Measurements from ENCODE around the gene LRRC26.

LRRC26 gene

GRCh38 chr9:137166380-137167229 lies 3.2 kb downstream of the LRRC26 start:
- DNase-seq = no peak

GRCh38 chr9:137165250-137165836 lies 4.5 kb downstream of the LRRC26 start:
- no peak for DNase-seq

DNA sequence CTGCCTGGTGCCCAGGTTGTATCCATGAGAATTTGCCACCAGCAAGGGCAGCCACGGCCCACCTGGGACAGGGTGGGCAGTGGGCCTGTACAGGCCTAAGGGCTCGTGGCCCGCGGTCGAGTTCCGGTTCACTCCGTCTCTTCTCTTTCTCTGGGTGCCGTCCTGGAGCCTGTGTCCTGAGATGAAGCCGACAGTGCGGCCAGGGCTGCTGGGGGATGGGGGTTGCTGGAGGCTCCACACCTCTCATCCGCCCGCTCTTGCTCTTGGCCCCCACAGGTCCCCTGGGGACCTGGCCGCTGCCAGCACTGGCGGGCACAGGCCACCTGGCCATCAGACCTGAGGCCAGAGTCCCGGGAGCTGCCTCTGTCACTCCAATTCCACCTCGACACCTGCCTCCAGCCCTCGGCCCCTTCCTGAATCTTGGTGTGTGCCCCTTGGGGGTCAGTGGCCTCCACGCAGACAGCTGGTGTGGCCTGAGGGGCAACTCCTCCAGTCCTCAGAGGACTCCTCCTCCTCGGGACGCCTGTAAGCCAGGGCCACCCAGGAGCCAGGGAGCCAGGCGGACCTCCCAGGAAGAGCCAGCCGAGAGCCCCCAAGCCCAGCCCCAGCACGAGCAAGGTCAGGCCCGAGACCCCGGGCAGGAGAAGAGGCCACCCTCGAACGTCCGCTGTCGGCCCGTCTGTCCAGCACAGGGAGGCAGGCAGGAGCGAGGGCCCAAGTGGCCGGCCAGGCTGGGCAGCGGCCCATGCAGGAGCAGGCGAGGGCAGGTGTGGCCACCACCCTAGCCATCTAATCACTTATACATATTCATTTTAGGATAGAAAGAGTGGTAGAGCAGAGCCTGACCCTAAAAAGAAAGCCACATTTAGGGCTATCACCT lies 5.2 kb downstream of the LRRC26 start:
- DNase-seq = no peak

- no peak for DNase-seq
Measured at GRCh38 chr9:137163805-137164204, 6.0 kb downstream of the LRRC26 start.

DNA sequence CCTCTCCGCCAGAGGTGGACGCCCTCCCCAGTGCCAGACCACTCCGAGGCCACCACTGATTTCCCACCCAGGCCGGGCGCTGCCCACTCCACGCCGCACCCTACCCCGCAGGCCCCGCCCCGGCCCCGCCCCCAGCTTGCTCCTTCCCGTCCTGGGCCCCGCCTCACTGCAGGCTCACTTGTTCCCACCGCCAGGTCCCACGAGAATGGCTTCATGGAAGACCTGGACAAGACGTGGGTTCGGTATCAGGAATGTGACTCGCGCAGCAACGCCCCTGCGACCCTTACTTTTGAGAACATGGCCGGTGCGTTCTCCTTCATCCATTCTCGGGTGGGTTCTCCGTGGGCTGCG lies 6.5 kb downstream of the LRRC26 start:
- DNase-seq = no peak

DNA sequence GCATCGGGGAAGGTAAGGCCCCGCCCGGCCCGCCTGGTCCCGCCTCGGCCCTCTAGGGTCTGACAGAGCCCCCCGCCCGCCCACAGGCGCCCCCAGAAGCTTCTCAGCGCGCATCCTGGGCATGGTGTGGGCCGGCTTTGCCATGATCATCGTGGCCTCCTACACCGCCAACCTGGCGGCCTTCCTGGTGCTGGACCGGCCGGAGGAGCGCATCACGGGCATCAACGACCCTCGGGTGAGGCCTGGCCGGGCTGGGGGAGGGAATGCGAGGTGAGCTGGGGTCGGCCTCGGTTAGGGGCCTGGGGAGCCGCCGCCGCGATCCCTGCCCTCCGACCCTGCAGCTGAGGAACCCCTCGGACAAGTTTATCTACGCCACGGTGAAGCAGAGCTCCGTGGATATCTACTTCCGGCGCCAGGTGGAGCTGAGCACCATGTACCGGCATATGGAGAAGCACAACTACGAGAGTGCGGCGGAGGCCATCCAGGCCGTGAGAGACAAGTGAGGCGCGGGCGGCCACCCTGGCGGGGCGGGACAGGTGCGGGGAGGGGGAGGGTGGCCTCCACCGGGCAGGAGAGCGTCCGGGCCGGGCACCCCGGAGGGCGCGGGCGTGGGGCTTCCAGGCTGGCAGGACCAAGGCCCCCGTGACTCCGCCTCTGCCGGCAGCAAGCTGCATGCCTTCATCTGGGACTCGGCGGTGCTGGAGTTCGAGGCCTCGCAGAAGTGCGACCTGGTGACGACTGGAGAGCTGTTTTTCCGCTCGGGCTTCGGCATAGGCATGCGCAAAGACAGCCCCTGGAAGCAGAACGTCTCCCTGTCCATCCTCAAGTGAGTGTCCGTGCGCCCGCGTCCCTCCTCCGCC lies 7.1 kb downstream of the LRRC26 start:
- no peak for DNase-seq

DNA sequence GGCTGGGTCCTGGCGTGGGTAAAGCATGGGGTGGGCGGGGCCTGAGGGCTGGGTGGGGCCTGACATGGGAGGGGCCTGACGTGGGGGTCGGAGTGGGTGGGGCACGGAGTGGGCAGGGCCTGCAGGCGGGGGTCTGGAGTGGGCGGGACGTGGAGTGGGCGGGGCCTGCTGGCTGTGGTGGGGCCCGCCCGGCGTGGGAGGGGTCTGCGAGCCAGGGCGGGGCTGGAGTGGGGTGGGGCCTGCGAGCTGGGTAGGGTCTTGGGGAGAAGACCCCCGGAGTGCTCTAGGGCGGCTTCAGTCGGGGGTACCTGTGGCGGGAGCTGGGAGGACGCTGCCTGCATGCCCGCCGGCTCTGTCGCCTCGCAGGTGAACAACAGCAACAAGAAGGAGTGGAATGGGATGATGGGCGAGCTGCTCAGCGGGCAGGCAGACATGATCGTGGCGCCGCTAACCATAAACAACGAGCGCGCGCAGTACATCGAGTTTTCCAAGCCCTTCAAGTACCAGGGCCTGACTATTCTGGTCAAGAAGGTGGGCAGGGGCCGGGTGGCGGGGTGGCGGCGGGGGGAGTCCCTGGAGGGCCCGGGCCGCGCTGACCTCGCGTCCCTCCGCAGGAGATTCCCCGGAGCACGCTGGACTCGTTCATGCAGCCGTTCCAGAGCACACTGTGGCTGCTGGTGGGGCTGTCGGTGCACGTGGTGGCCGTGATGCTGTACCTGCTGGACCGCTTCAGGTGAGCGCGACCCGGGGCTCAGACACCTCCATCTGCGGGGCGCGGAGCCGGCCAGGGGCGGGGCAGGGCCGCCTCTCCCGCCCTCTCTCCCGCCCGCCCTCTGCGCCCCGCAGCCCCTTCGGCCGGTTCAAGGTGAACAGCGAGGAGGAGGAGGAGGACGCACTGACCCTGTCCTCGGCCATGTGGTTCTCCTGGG lies 8.0 kb downstream of the LRRC26 start:
- no peak for DNase-seq

GRCh38 chr9:137160716-137161557 lies 8.9 kb downstream of the LRRC26 start:
- DNase-seq = no peak

GRCh38 chr9:137160054-137160425 lies 9.8 kb downstream of the LRRC26 start:
- DNase-seq = no peak

- DNase-seq = no peak
Measured at GRCh38 chr9:137159105-137160053, 10.5 kb downstream of the LRRC26 start.

DNA sequence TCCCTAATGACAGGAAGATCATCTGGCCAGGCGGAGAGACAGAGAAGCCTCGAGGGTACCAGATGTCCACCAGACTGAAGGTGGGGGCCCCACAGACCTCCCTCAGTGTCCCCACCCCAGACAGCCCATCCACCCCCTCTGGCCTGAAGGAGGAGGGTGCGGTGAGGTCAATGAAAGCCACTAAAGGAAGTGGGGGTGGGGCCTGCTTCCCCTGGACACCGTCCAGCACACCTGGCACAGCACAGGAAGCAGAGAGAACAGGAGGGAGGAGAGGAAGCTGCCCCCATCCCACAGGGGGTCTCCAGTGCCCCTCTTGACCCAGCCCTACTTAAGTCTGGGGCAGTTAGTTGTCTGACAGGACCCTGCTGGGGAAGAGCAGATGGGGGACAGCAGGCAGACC lies 11.2 kb downstream of the LRRC26 start:
- no peak for DNase-seq

DNA sequence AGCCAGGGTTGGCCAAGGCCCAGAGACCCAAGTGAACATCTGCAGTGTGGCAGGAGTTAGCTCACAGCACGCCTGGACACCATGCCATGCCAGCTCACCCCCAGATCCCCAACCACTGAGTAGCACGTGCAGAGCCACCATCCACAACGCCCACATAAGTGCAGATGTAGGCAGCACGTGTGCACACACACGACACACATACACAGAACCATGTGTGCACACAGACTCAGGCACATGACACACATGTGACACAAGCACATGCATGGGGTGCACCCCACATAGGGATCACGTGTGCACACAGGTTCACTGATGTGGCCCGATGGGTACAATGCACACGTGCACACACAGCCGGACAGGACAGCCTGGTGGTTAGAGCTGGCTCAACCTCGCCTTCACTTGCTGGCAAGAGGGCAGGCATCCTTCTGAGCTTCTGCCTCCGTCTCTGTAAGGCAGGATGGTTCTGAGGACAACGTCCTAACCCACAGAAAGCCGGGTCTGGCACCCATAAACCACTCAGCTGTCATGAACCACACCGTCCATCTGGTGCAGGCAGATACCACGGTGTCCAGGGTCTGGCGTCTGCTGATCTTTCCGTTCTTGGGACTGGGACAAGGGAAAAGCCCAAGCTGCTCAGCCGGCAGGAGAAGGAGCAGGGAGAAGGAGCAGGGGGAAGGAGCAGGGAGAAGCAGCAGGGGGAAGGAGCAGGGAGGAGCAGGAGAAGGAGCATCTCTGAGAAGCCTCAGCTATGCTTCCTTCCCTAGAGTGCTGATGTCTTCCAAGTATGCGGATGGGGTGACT lies 12.0 kb downstream of the LRRC26 start:
- DNase-seq = no peak

GRCh38 chr9:137156567-137157375 lies 13.1 kb downstream of the LRRC26 start:
- DNase-seq = peak; percentile 32

- DNase-seq = no peak
Measured at GRCh38 chr9:137152844-137153405, 16.9 kb downstream of the LRRC26 start.

DNA sequence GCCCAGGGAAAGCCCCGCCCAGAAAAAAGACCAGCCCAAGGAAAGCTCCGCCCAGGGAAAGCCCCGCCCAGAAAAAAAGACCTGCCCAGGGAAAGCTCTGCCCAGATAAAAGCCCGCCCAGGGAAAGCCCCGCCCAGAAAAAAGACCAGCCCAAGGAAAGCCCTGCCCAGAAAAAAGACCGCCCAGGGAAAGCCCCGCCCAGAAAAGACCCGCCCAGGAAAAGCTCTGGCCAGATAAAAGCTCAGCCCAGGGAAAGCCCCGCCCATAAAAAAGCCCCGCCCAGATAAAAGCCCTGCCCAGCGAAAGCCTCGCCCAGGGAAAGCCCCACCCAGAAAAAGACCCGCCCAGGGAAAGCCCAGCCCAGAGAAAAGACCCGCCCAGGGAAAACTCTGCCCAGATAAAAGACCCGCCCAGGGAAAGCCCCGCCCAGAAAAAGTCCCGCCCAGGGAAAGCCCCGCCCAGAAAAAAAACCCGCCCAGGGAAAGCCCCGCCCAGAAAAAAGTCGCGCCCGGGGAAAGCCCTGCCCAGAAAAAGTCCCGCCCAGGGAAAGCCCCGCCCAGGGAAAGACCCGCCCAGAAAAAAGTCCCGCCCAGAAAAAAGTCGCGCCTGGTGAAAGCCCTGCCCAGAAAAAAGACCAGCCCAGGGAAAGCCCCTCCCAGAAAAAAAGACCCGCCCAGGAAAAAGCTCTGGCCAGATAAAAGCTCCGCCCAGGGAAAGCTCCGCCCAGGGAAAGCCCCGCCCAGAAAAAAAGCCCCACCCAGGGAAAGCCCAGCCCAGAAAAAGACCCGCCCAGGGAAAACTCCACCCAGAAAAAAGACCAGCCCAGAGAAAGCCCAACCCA lies 19.0 kb downstream of the LRRC26 start:
- peak; percentile 37 for DNase-seq

- no peak for DNase-seq
Measured at GRCh38 chr9:137149942-137150616, 19.8 kb downstream of the LRRC26 start.
